AG08396 (cell line): ENCODE measurements around the gene DEFB131A.
"Not testable (repeated sequence)": the region's sequence is repeated elsewhere in the genome, so short reads cannot be mapped to it uniquely, and the experiment has no call there.

ENCODE experiments used
- DNase-seq: peaks from one replicate; pipeline ENCODE4 v3.0.0; 2012; ENCODE audit warnings: low spot score, mixed read lengths

The DEFB131A gene, protein sequence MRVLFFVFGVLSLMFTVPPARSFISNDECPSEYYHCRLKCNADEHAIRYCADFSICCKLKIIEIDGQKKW

DNA sequence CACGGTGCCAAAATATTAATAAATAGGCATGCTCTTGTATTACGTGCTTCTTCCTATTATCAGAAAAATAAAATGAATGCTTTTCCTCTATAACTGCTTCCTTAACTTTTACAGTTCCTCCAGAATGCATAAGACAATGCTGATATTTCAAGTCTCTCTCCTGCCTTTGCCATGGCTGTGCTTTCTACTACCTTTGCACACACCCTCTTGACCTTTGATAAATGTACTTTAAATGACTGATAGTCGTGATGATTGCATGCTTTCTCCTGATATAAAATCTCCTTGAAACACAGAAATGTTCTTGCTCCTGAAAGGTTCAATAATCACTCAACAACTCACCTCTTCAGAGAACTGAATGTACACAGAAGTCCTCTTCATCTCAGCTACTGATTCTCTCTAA lies at the start of gene DEFB131A:
TSS of gene DEFB131A (plus strand) at position 301 of the 400 bp plus-strand sequence. CDS start 120 bp downstream, outside the sequence.
- DNase-seq = not testable (repeated sequence)

DNA sequence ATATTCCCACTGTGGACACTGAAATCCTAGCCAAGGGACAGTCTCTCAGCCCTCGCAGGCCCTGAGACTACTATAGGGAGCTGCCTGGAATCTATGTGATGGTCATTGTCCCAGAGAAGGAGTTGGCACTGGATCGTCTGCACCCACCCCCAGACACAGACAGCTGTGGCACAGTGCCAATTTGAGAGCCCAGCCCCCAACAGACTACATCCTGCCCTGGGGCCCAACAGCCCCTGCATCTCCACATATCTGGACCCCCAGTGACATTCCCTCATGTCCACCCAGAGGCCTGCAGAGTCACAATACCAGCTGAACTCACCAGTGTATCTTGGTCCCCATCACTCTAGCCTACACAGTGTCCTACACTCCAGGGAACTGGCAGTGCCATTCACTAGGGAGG lies 38.4 kb upstream of the DEFB131A start:
- DNase-seq = not testable (repeated sequence)

DNA sequence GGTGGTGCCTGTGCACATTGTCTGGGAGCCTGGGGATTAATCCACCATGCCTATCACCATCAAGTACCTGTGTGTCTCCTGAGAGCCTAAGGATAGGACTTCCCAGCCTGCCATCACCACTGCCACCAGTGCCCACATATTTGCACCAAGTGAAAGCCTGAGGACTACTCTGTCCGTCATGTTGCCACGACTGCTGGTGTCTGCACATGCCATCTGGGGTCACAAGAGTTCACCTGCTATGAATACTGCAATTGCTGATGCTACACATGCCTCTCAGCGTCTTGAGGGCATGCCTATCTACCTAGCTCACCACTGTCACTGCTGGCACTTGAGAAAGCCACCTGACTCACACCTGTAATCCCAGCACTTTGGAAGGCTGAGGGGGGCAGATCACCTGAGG lies 37.7 kb upstream of the DEFB131A start:
- DNase-seq = not testable (repeated sequence)

DNA sequence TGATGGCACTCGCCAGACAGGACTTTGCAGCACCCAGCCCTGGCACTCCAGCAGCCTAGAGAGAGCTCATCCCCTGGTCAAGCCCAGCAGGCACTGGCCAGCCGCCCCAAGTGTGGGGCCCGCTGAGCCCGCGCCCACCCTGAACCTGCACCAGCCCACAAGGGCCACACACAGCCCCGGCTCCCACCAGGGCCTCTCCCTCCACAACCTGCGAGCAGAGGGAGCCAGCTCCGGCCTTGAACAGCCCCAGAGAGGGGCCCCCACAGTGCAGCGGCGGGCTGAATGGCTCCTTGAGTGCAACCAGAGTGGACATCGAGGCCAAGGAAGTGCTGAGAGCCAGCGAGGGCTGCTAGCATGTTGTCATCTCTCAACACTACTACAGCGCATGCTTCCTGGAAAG lies 34.4 kb upstream of the DEFB131A start:
- DNase-seq = no peak

DNA sequence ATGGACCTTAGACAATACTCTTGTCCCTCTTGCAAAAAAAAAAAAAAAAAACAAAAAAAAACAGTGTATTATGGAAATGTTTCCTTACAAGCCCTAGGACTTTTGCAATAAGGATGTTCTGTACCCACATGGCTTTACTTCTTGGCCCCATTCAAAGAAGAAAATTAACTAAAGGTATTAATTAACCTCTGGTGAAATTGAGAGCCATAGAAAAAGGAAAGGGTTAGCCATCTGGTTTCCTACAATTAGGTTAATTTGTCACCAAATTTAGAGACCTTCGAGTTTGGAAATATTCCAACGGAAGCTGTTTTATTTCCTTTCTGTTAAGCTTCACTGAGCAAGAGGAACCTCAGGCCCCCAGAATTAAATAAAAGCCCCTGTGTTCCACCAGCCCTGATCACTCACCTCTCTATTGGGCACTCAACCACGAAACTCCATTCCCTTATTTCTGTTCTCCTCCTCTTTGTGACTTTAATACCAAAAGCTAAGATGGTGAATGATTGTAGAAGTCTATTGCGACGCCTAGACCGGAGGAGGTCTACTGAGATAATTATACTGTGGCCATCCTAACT lies 22.2 kb upstream of the DEFB131A start:
- DNase-seq = not testable (repeated sequence)

DNA sequence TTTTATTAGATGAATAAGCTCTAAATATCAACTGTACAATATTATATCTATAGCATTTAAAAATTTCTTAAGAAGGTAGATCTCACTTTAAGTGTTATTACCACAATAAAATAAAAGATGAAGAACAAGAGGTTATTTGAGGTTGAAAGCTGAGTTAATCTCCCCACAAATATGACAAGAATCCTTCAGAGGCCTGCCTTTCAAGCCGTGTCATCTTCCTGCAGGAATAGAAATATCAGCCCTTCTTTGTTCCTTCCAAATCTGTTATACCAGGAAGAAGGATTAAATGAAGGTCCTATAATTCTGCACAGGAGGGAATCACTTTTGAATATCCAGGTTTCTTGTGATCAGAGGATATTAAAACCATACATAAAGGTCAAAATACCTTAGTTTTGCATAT lies 18.3 kb upstream of the DEFB131A start:
- DNase-seq = not testable (repeated sequence)

DNA sequence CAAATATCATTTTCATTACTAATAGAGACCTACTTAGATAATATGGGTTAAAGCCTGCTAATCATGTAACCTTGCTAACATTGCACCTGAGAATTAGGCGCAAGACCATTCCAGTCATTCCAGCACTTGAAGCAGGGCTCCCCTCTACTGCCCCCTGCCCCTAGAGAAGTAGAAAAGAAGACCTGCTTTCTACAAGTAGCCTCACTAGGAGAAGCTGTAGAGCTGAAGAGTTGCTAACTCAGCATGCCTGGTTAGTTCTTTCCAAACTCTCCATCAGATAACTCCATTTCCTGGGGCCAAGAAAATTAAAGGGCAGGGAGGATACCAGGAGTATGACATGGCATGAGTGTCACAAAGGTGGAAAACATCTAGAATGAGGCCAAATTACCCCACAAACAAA lies 14.2 kb upstream of the DEFB131A start:
- DNase-seq = not testable (repeated sequence)

DNA sequence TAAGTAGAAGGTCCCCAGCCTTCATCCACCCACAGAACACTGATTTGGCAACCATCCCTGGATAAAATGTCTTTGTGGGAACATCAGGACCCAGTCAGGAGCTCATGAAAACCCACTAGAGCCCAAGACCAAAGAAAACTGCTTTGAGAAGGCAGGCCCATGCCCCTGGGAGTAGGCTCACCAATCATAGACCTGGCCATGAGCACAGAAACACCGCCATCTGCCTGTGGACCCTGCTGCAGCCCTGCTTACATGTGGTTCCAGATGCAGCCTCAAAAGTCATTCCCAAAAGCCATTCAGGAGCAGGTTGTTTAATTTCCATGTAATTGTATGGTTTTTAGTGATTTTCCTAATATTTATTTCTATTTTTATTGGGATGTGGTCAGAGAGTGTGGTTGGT lies 10.9 kb upstream of the DEFB131A start:
- DNase-seq = not testable (repeated sequence)

DNA sequence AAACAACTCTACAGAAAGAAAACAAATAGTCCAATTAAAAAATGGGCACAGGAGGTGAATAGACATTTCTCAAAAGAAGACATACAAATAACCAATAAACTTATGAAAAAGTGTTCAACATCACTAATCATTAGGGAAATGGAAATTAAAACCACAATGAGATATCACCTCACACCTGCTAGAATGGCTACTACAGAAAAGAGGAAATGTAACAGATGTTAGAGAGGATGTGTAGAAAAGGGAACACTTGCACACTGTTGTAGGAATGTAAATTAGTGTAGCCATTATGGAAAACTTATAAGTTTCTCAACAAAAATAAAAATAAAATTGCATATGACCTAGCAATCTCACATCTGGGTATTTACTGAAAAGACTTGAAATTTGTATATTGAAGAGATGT lies 7.5 kb upstream of the DEFB131A start:
- DNase-seq = not testable (repeated sequence)

DNA sequence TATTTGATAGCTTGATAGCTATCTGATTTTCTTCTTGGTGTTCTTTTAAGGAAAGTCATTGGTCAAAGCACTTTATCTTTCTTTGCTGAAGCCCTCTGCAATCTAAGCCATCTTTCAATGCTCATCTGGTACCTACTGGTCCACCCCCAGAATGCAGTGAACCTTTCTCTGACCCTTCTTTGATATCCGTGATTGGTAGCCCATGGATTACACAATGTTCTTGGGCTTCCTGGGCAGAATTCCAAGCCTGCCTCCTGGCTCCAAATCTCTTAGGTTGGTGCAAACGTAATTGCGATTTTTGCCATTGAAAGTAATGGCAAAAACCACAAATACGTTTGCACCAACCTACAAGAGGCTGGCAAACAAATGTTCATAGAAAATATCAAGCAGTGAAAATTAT lies 1.9 kb upstream of the DEFB131A start:
- not testable (repeated sequence) for DNase-seq

DNA sequence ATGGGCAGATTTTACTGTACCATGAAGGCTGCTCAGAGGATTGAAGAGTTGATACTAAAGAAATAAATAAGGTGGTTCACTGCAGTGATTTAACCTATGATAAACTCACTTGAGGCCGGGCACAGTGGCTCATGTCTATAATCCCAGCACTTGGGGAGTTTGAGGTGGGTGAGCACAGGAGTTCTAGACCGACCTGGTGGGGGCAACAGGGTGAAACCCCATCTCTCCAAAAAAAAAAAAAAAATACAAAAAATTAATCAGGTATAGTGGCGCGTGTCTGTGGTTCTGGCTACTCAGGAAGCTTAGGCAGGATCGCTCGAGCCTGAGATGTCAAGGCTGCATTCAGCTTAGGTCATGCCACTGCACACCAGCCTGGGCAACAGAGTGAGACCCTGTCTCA lies 467 bp downstream of the DEFB131A start:
- DNase-seq = not testable (repeated sequence)

DNA sequence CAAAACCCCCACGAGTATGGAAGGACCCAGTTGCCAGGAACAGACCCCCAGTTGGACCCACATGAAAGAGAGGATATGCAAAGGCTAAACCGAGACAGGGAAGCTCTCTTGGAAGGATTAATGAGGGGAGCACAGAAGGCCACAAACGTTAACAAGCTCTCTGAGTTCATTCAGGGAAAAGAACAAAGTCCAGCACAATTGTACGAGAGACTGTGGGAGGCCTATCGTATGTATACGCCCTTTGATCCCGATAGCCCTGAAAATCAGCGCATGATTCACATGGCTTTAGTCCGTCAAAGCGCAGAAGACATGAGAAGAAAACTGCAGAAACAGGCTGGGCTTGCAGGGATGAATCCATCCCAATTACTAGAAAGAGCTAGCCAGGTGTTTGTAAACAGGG lies 8.0 kb downstream of the DEFB131A start:
- not testable (repeated sequence) for DNase-seq

DNA sequence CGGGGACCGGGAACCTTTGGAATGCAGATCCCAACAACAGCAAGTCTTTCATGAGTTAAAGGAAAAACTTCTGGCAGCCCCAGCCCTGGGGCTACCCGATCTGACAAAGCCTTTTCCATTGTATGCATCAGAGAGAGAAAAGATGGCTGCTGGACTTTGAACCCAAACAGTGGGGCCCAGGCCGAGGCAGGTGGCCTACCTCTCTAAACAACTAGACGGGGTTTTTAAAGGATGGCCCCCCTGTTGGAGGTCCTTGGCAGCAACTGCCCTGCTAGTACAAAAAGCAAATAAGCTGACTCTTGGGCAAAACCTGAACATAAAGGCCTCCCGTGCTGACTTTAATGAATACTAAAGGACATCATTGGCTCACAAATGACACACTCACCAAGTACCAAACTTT lies 10.1 kb downstream of the DEFB131A start:
- DNase-seq = not testable (repeated sequence)

DNA sequence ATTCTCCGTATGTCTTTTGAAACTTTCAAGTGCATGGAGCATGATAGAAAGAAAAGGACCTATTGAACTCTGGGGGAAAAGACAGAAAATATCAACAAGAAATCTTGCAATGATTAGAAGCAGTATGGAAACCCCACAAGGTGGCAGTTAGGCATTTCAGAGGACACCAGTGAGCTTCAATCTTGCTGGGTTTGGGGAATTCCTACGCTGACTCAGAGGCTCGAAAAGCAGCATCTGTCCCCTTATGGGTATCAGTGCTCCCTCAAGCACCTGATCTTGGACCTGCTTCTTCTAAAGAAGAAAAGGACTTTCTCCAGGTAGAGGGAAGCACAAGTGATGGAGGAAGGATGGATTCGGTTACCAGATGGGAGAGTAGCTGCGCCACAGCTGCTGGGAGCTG lies 10.8 kb downstream of the DEFB131A start:
- not testable (repeated sequence) for DNase-seq

DNA sequence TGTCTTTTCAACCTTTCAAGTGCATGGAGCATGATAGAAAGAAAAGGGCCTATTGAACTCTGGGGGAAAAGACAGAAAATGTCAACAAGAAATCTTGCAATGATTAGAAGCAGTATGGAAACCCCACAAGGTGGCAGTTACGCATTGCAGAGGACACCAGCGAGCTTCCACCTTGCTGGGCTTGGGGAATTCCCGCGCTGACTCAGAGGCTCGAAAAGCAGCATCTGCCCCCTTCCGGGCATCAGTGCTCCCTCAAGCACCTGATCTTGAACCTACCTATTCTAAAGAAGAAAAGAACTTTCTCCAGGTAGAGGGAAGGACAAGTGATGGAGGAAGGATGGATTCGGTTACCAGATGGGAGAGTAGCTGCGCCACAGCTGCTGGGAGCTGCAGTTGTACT lies 35.3 kb downstream of the DEFB131A start:
- DNase-seq = not testable (repeated sequence)

DNA sequence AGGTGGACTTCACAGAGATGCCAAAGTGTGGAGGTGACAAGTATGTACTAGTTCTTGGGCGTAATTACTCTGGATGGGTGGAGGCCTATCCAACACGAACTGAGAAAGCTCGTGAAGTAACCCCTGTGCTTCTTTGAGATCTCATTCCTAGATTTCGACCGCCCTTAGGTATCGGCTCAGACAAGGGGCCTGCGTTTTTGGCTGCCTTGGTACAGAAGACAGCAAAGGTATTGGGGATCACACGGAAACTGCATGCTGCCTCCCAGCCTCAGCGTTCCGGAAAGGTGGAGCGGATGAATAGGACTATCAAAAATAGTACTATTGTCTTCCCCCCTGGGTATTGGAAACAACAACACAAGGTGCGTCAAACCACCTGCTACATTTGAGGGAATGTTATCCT lies 35.9 kb downstream of the DEFB131A start:
- not testable (repeated sequence) for DNase-seq

DNA sequence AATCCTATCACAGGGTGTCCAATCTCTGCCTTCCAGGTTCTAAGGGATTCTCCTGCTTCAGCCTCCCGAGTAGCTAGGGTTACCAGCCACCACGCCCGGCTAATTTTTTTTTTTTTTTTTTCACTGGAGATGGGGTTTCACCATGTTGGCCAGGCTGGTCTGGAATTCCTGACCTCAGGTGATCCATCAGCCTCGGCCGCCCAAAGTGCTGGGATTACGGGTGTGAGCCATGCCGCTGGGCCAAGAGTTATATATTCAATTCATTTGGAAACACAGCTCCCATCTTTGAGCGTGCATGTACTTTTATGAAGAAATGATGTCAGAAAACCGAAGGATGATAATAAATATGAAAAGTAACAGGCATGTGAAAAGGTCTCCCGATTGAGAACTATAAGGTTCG lies 38.7 kb downstream of the DEFB131A start:
- DNase-seq = not testable (repeated sequence)

DNA sequence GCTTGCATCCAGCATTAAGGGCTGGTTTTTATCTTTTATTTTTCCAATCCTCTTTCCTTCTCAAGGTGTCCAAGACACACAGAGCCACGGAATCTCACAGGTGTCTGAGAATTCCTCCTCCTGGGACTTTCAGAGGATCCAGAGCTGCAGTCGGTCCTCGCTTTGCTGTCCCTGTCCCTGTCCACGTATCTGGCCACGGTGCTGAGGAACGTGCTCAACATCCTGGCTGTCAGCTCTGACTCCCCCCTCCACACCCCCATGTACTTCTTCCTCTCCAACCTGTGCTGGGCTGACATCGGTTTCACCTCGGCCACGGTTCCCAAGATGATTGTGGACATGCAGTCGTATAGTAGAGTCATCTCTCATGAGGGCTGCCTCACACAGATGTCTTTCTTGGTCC lies 39.5 kb downstream of the DEFB131A start:
- not testable (repeated sequence) for DNase-seq

DNA sequence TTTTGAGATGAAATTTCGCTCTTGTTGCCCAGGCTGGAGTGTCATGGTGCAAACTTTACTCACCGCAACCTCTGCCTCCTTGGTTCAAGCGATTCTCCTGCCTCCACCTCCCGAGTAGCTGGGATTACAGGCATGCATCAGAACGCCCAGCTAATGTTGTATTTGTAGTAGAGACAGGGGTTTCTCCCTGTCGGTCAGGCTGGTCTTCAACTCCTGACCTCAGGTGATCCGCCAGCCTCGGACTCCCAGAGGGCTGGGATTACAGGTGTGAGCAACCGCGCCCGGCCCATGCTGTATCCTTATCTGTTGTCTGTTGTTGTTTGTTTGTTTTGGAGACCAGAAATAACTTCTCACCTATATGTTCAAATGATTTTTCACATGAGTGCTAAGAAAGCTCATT lies 42.7 kb downstream of the DEFB131A start:
- DNase-seq = not testable (repeated sequence)

DNA sequence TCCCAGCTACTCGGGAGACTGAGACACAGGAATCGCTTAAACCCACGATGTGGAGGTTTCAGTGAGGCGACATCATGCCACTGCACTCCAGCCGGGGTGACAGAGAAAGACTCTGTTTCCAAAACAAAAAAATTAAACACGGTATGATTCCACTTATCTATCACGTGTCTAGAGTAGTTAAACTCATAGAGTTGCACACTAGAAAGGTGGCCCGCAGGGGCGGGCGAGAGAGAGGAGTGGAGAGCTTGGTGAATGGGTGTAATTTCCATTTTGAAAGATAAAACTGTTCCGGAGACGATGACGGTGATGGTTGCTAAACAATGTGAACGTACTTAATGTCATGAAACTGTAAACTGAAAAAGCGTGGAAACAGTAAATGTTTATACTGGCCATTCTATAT lies 44.6 kb downstream of the DEFB131A start:
- not testable (repeated sequence) for DNase-seq

DNA sequence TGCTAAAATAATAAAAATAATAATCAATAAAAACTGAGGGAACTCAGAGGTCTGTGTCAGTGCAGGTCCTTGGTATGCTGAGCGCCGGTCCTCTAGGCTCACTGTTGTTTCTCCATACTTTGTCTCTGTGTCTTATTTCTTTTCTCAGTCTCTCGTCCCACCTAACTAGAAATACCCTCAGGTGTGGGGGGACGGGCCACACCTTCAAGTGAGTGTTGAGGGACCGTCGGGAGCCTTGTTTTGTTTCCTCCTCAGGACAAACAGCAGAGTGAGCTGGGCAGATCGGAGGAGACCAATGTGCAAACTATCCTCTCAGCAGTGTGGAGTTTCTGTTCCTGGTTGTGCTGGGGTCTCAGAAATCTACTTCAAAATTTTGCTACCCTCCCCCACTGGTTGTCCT lies 46.3 kb downstream of the DEFB131A start:
- not testable (repeated sequence) for DNase-seq

DNA sequence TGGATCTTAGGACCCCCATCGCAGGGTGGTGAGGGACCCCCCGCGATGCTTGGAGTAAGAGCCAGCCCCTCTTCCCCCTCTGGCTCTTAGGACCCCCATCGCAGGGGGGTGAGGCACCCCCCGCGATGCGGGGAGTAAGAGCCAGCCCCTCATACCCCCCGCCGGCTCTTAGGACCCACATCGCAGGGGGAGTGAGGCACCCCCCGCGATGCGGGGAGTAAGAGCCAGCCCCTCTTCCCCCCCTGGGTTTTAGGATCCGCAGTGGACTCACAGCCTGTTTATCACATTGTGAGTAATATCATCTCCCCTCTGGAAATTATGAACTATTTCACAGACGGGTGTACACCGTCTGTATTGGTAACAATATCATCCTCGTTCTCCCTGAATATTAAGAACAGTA lies 46.8 kb downstream of the DEFB131A start:
- DNase-seq = not testable (repeated sequence)

DNA sequence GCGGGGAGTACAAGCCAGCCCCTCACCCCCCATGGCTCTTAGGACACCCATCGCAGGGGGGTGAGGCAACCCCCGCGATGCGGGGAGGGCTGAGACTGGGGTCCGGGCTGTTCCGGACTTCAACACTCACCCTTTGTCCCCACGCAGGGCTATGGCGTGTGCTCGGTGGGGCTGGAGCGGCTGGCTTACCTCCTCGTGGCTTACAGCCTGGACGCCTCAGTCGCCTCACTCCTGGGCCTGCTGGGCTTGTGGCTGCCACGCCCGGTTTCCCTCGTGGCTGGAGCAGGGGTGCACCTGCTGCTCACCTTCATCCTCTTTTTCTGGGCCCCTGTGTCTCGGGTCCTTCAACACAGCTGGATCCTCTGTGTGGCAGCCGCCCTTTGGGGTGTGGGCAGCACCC lies 49.4 kb downstream of the DEFB131A start:
- not testable (repeated sequence) for DNase-seq
